HEK293T (cell line): ENCODE results near the gene LSG1.

Source experiments
- CTCF ChIA-PET: fragments of 350-600 bp; formaldehyde crosslinking; extraction: SDS; loops from one replicate; lab custom pipeline; 2021; ENCODE audit warnings: antibody characterized with exemption, inconsistent platforms; lab: Yijun Ruan, JAX
- POLR2A ChIA-PET: fragments of 350-600 bp; formaldehyde crosslinking; extraction: SDS; loops from one replicate; lab custom pipeline; 2020; ENCODE audit warnings: antibody characterized with exemption, inconsistent platforms; lab: Yijun Ruan, JAX
- DNase-seq: peaks from one replicate; pipeline ENCODE4 v3.0.0; 2012; ENCODE audit warnings: mixed read lengths; ENCODE audit errors: extremely low spot score
- ARNT ChIP-seq: fragments of 450-650 bp; IDR thresholded peaks from 2 replicates; pipeline ENCODE4 v1.6.1; 2017; ENCODE audit warnings: mild to moderate bottlenecking
- BHLHE40 ChIP-seq: fragments of 450-650 bp; IDR thresholded peaks from 2 replicates; pipeline ENCODE4 v1.6.1; 2016; ENCODE audit warnings: mild to moderate bottlenecking, moderate library complexity, borderline replicate concordance
- CTBP1 ChIP-seq: fragments of 450-650 bp; IDR thresholded peaks from 2 replicates; pipeline ENCODE4 v1.6.1; 2016; ENCODE audit warnings: borderline replicate concordance
- ELF4 ChIP-seq: fragments of 450-650 bp; IDR thresholded peaks from 2 replicates; pipeline ENCODE4 v1.6.1; 2017; ENCODE audit warnings: antibody characterized with exemption
- FOXA1 ChIP-seq: fragments of 450-650 bp; IDR thresholded peaks from 2 replicates; pipeline ENCODE4 v1.6.1; 2016; ENCODE audit warnings: mild to moderate bottlenecking
- FOXK2 ChIP-seq: fragments of 450-650 bp; IDR thresholded peaks from 2 replicates; pipeline ENCODE4 v1.6.1; 2016; ENCODE audit warnings: mild to moderate bottlenecking
- FOXM1 ChIP-seq: fragments of 450-650 bp; IDR thresholded peaks from 2 replicates; pipeline ENCODE4 v1.6.1; 2017; ENCODE audit warnings: mild to moderate bottlenecking, borderline replicate concordance
- HDGF ChIP-seq: fragments of 450-650 bp; IDR thresholded peaks from 2 replicates; pipeline ENCODE4 v1.6.1; 2017; ENCODE audit warnings: antibody characterized with exemption, borderline replicate concordance
- L3MBTL2 ChIP-seq: fragments of 450-650 bp; conservative IDR thresholded peaks from 2 replicates; pipeline ENCODE4 v1.6.1; 2016; ENCODE audit warnings: mild to moderate bottlenecking
- LEF1 ChIP-seq: fragments of 450-650 bp; IDR thresholded peaks from 2 replicates; pipeline ENCODE4 v1.6.1; 2017; ENCODE audit warnings: mild to moderate bottlenecking, borderline replicate concordance
- NFRKB ChIP-seq: fragments of 450-650 bp; IDR thresholded peaks from 2 replicates; pipeline ENCODE4 v1.6.1; 2016; ENCODE audit warnings: mild to moderate bottlenecking, moderate library complexity
- PKNOX1 ChIP-seq: fragments of 450-650 bp; IDR thresholded peaks from 2 replicates; pipeline ENCODE4 v1.6.1; 2016
- SP1 ChIP-seq: fragments of 450-650 bp; IDR thresholded peaks from 2 replicates; pipeline ENCODE4 v1.6.1; 2017
- SUZ12 ChIP-seq: fragments of 450-650 bp; IDR thresholded peaks from 2 replicates; pipeline ENCODE4 v1.6.1; 2016; ENCODE audit warnings: mild to moderate bottlenecking
- TARDBP ChIP-seq: fragments of 450-650 bp; IDR thresholded peaks from 2 replicates; pipeline ENCODE4 v1.6.1; 2016
- ZNF384 ChIP-seq: fragments of 450-650 bp; IDR thresholded peaks from 2 replicates; pipeline ENCODE4 v1.6.1; 2016

Gene LSG1

GRCh38 chr3:194617827-194618226 lies 54.2 kb downstream of the LSG1 start:
- POLR2A ChIA-PET: no interaction called here
- CTCF ChIA-PET: no interaction called here
- no peak for DNase-seq
- no peak for TF ChIP-seq FOXM1
- no peak for TF ChIP-seq SUZ12
- no peak for TF ChIP-seq L3MBTL2
- TF ChIP-seq LEF1: no peak
- no peak for TF ChIP-seq HDGF
- no peak for TF ChIP-seq FOXA1
- no peak for TF ChIP-seq BHLHE40
- no peak for TF ChIP-seq ZNF384
- TF ChIP-seq ARNT: no peak

GRCh38 chr3:194617143-194617671 lies 54.8 kb downstream of the LSG1 start:
- no peak for DNase-seq
- ChIA-PET CTCF (no interaction called here), POLR2A (no interaction called here)
- no peak for TF ChIP-seq ARNT
- TF ChIP-seq FOXA1: no peak
- TF ChIP-seq TARDBP: no peak
- no peak for TF ChIP-seq BHLHE40
- TF ChIP-seq CTBP1: no peak
- no peak for TF ChIP-seq SP1
- no peak for TF ChIP-seq SUZ12
- no peak for TF ChIP-seq LEF1
- TF ChIP-seq ELF4: no peak
- TF ChIP-seq NFRKB: no peak
- no peak for TF ChIP-seq HDGF

GRCh38 chr3:194615226-194615625 lies 56.8 kb downstream of the LSG1 start:
- POLR2A ChIA-PET: no interaction called here

GRCh38 chr3:194612221-194612620 lies 59.8 kb downstream of the LSG1 start:
- ChIA-PET POLR2A (no interaction called here), CTCF (interaction anchor here (0.6 kb wide), 1 partner anchor 583 kb away, joined by 3 read pairs; no protein-coding TSS in a partner anchor)
- TF ChIP-seq CTBP1 (no peak), ZNF384 (no peak), FOXM1 (no peak), ARNT (no peak), PKNOX1 (no peak), HDGF (no peak), BHLHE40 (no peak), FOXA1 (no peak), SP1 (no peak), ELF4 (no peak), SUZ12 (no peak), NFRKB (no peak), L3MBTL2 (no peak), FOXK2 (no peak), TARDBP (no peak), LEF1 (no peak)
- DNase-seq: no peak

More at GRCh38 chr3:194615226-194615625, 56.8 kb downstream of the LSG1 start:
- no peak for TF ChIP-seq TARDBP
- TF ChIP-seq ELF4: no peak
- TF ChIP-seq FOXK2: no peak
- no peak for TF ChIP-seq FOXM1
- no peak for TF ChIP-seq CTBP1
- TF ChIP-seq FOXA1: no peak
- no peak for TF ChIP-seq HDGF
- TF ChIP-seq ARNT: no peak
- TF ChIP-seq SP1: no peak
- DNase-seq: no peak
- CTCF ChIA-PET: no interaction called here

- TF ChIP-seq LEF1 (no peak), ZNF384 (no peak), NFRKB (no peak), TARDBP (no peak), PKNOX1 (no peak), SP1 (no peak), BHLHE40 (no peak), CTBP1 (no peak), ELF4 (no peak), ARNT (no peak), FOXK2 (no peak), FOXA1 (no peak), FOXM1 (no peak), SUZ12 (no peak), L3MBTL2 (no peak), HDGF (no peak)
- DNase-seq: no peak
- POLR2A ChIA-PET: no interaction called here
- CTCF ChIA-PET: no interaction called here
Measured at GRCh38 chr3:194610689-194611088, 61.3 kb downstream of the LSG1 start.

GRCh38 chr3:194609601-194610000 lies 62.4 kb downstream of the LSG1 start:
- ChIA-PET POLR2A (no interaction called here), CTCF (no interaction called here)
- TF ChIP-seq TARDBP (no peak), ARNT (no peak), SUZ12 (no peak), NFRKB (no peak), FOXA1 (no peak), PKNOX1 (no peak), HDGF (no peak), FOXM1 (no peak), SP1 (no peak), LEF1 (no peak), L3MBTL2 (no peak), BHLHE40 (no peak), FOXK2 (no peak), CTBP1 (no peak)
- DNase-seq: no peak
